ENCODE results near the gene FZR1. TPM values are rescaled to one million over a fixed set of nuclear protein-coding genes. Genes with fewer than 3 reads are reported as not detected.
A peak's percentile ranks its signal among the peaks of the same experiment; 100 is the strongest.

FZR1 gene
- total and polyA plus RNA-seq, 9 of the 15 experiments (the other 6 are each of a cell fraction or from before 2014, with no cell fraction given), result 0.18 to 48.0 (median 22.2) TPM

GRCh38 chr19:3506384-3507340, 551 bp downstream of the FZR1 start (continued):
- no peak for TF ChIP-seq CHD7 (IDR thresholded peaks at IDR 0.05; ENCODE audit: low read depth, low read length)
- TF ChIP-seq ZNF717 (CRISPR knock-in tag; IDR thresholded peaks at IDR 0.05), result no peak
- peak in 1 of 2 experiments; percentile 23; a peak in 1 of 4 replicates for TF ChIP-seq ZNF639 (CRISPR knock-in tag; conservative IDR thresholded peaks at IDR 0.05 in 1 of 2, IDR thresholded peaks at IDR 0.05 in 1 of 2)
